HG03039 (cell line): ENCODE measurements around the gene EPS8L2.

Source experiments
- ATAC-seq: cut with Tn5 transposase; IDR thresholded peaks from one replicate; pipeline ENCODE4 v1.9.1; 2021; ENCODE audit warnings: mild to moderate bottlenecking, moderate library complexity; ENCODE audit not compliant: unreplicated experiment

Gene EPS8L2

GRCh38 chr11:703506-703905 is 2.5 kb upstream of the EPS8L2 start:
- ATAC-seq, result no peak

- no peak for ATAC-seq
Observed at GRCh38 chr11:704228-704674, 1.8 kb upstream of the EPS8L2 start.

GRCh38 chr11:704781-705645 is 1.0 kb upstream of the EPS8L2 start:
- no peak for ATAC-seq

GRCh38 chr11:706439-706956 is 467 bp downstream of the EPS8L2 start:
- ATAC-seq, result no peak

- ATAC-seq, result no peak
Observed at GRCh38 chr11:706957-707816, 1.2 kb downstream of the EPS8L2 start.

GRCh38 chr11:707817-708420 is 1.9 kb downstream of the EPS8L2 start:
- no peak for ATAC-seq

GRCh38 chr11:708511-708910 is 2.5 kb downstream of the EPS8L2 start:
- no peak for ATAC-seq

- no peak for ATAC-seq
Observed at GRCh38 chr11:709109-709997, 3.3 kb downstream of the EPS8L2 start.

GRCh38 chr11:714436-714835 is 8.4 kb downstream of the EPS8L2 start:
- no peak for ATAC-seq

GRCh38 chr11:719214-720016 is 13.4 kb downstream of the EPS8L2 start:
- ATAC-seq, result no peak

- no peak for ATAC-seq
Observed at GRCh38 chr11:720017-720641, 14.1 kb downstream of the EPS8L2 start.

GRCh38 chr11:720642-721246 is 14.7 kb downstream of the EPS8L2 start:
- no peak for ATAC-seq

- ATAC-seq, result no peak
Observed at GRCh38 chr11:721247-721740, 15.3 kb downstream of the EPS8L2 start.

- ATAC-seq, result no peak
Observed at GRCh38 chr11:721741-722345, 15.8 kb downstream of the EPS8L2 start.

- no peak for ATAC-seq
Observed at GRCh38 chr11:722346-722811, 16.3 kb downstream of the EPS8L2 start.

GRCh38 chr11:723120-723883 is 17.3 kb downstream of the EPS8L2 start:
- no peak for ATAC-seq
